CD4-positive, alpha-beta T cell treated with Interleukin-12 subunit alpha and Interleukin-12 subunit beta, for 1 hour (primary cell): Measurements from ENCODE around the gene CTU1.
"Not testable (repeated sequence)": the region's sequence is repeated elsewhere in the genome, so short reads cannot be mapped to it uniquely, and the experiment has no call there.

Experiments
- DNase-seq: peaks from one replicate; pipeline ENCODE4 v3.0.0-alpha.2; 2020

The CTU1 gene

GRCh38 chr19:51108066-51108804, at the start of gene CTU1:
CTU1 (minus strand) TSS chr19:51108409; CDS start chr19:51104569, 3,840 bp downstream.
- DNase-seq, result peak; percentile 99

- DNase-seq, result no peak
Observed at GRCh38 chr19:51157265-51157664, 49.1 kb upstream of the CTU1 start.

GRCh38 chr19:51156710-51157109, 48.5 kb upstream of the CTU1 start:
- no peak for DNase-seq

- DNase-seq, result no peak
Observed at GRCh38 chr19:51150627-51151026, 42.4 kb upstream of the CTU1 start.

GRCh38 chr19:51148580-51148979, 40.4 kb upstream of the CTU1 start:
- no peak for DNase-seq

- DNase-seq, result no peak
Observed at GRCh38 chr19:51147663-51148062, 39.5 kb upstream of the CTU1 start.

GRCh38 chr19:51146751-51147150, 38.5 kb upstream of the CTU1 start:
- no peak for DNase-seq

GRCh38 chr19:51145916-51146493, 37.8 kb upstream of the CTU1 start:
- no peak for DNase-seq

- no peak for DNase-seq
Observed at GRCh38 chr19:51144482-51145045, 36.4 kb upstream of the CTU1 start.

- DNase-seq, result no peak
Observed at GRCh38 chr19:51143486-51143885, 35.3 kb upstream of the CTU1 start.

- DNase-seq, result not testable (repeated sequence)
Observed at GRCh38 chr19:51142809-51143475, 34.7 kb upstream of the CTU1 start.

- no peak for DNase-seq
Observed at GRCh38 chr19:51142119-51142518, 33.9 kb upstream of the CTU1 start, which contains the start of gene SIGLEC7. SIGLEC7 (plus strand) TSS chr19:51142301; CDS start chr19:51142370, 69 bp downstream.

GRCh38 chr19:51141181-51141580, 33.0 kb upstream of the CTU1 start:
- no peak for DNase-seq

GRCh38 chr19:51140441-51140840, 32.2 kb upstream of the CTU1 start:
- no peak for DNase-seq

- DNase-seq, result no peak
Observed at GRCh38 chr19:51139299-51140014, 31.2 kb upstream of the CTU1 start.

GRCh38 chr19:51138549-51138979, 30.4 kb upstream of the CTU1 start:
- no peak for DNase-seq

GRCh38 chr19:51137792-51138425, 29.7 kb upstream of the CTU1 start:
- DNase-seq, result no peak

- DNase-seq, result no peak
Observed at GRCh38 chr19:51136851-51137551, 28.8 kb upstream of the CTU1 start.

- DNase-seq, result no peak
Observed at GRCh38 chr19:51135986-51136762, 28.0 kb upstream of the CTU1 start.

- no peak for DNase-seq
Observed at GRCh38 chr19:51135004-51135403, 26.8 kb upstream of the CTU1 start.
